ENCODE data around the gene PLEK. TPM values are rescaled to one million over a fixed set of nuclear protein-coding genes. Genes with fewer than 3 reads are reported as not detected.

Gene PLEK
- total and polyA plus RNA-seq, 10 of the 15 experiments (the other 5 are each of a cell fraction or from before 2014, with no cell fraction given), result 229 to 804 (median 362) TPM

GRCh38 chr2:68368654-68369336, 3.7 kb downstream of the PLEK start (continued):
- TF ChIP-seq CUX1 (IDR thresholded peaks at IDR 0.05; ENCODE audit: insufficient replicate concordance, low read depth, low read length) (no peak), POLR2AphosphoS5 (IDR thresholded peaks at IDR 0.05; ENCODE audit: low read length) (peak; percentile 34; the same call in 1 of the 2 replicates), LARP7 (IDR thresholded peaks at IDR 0.05) (peak; percentile 48; the same call in 1 of the 2 replicates), IKZF1 (conservative IDR thresholded peaks at IDR 0.05) (0 out of 2 replicates have a peak, but pooled peaks have one; percentile 23), MAX (IDR thresholded peaks at IDR 0.05; ENCODE audit: low read depth, low read length) (no peak), ZNF274 (IDR thresholded peaks at IDR 0.05; ENCODE audit: insufficient read depth, insufficient read length) (no peak)

Data from GM12878 (cell line).